HG02884 (cell line): ENCODE results near the gene LYL1.

Source experiments
- ATAC-seq: cut with Tn5 transposase; IDR thresholded peaks from one replicate; pipeline ENCODE4 v1.9.1; 2021; ENCODE audit warnings: mild to moderate bottlenecking, moderate library complexity; ENCODE audit not compliant: unreplicated experiment

LYL1 gene

DNA sequence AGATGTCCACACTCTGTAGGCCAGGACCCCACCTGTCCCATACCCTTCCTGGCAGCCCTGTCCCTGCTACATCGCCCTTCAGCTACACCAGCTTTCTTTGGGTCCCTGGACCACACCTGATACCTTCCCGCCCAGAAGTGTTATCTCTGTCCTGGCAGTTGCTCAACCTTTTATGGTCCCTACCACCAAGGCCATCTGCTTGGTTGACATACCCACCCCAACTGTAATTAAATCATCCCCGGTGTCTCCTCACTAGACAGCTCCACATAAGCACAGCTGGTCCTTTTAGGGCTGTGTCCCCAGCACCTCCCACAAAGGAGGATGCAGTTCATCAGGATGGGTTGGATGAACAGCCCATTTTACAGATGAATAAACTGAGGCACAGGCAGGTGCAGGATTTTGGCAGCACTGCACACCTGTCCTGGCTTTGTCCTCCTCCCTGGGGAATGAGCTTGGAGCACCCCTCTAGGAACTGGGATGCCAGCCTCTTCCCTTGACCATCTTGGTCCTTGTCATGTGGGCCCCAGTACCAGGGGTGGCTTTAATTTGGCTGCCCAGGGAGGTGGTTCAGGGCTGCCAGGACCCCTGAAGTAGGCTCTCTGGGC, 28.3 kb upstream of the LYL1 start:
- no peak for ATAC-seq

DNA sequence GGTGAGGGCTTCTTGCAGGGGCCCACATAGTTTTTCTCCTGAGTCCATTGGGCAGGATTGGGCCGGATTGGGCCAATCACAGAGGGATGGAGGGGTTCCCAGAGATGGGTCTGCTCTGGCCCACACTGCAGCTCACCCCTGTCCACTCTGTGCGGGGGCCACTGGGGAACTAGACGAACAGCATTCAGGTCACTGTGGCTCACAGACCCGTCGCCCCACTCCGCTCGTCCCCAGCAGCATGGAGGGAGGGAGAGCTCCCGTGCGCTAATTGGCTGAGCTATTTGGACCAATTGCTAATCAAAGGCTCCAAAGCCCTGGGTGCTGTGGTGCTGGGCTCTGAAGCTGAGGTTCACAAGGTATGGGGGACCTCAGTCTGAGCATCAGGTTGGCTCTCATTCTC, 26.7 kb upstream of the LYL1 start:
- ATAC-seq, result no peak

DNA sequence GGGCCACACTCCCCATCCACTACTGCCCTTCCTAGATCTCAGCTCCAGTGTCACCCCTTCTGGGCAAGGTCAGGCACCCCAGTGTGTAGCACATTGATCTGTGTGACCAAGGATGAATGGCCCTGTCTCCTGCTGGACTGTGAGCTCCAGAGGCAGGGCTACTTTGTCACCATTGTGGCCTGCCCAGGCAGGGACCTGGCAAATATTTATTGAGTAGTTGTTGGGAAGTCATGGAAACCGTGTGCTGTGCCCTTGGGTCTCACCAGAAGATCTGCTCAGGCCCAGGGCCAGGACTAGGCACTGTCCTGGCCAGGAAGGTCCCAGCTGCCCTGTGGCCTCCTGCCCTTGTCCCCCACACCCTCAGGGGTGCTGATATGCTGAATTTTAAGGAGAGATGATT, 25.9 kb upstream of the LYL1 start:
- no peak for ATAC-seq

DNA sequence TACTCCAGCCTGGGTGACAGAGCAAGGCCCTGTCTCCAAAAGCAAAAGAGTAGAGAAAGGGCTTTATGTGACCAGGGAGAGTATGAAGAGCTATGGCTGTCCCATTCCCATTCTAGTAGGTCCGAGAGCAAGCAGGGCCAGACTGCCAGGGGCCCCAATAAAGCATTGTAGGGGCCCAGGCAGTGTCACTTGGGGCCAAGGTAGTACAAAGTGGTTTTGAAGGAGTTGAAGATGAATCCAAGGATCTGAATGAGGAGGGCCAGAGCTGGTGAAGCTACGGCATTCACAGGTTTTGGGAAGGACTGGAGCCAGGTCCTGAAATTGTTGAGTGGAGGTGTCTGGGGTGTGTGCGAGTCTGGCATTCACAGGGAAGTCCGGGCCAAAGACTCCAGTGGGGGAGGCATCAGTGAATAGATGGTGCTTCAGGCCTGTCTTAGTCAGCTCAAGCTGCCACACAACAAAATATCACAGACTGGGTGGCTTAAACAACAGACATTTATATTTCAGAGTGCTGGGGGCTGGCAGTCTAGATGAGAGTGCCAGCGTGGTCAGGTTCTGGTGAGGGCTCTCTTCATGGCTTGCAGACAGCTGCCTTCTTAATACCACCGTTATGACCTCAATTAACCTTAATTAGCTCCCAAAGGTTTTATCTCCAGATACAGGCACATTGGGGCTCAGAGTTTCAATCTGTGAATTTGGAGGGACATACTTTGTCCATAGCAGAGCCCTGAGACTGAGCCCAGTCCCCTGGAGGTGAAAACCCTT, 25.3 kb upstream of the LYL1 start:
- no peak for ATAC-seq

DNA sequence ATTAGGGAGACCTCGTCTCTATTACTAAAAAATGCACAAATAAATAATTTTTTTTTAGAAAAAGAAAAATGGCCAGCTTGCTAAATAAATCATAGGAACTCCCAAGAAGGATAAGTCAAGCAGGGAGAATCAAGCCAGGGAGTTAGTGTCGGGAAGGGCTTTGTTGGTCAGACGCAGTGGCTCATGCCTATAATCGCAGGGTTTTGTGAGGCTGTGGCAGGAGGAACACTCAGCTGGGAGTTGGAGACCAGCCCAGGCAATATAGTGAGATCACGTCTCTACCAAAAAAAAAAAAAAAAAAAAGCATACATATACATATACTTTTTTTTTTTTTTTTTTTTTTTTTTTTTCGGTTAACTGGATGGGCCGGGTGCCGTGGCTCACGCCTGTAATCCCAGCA, 24.4 kb upstream of the LYL1 start:
- ATAC-seq, result no peak

DNA sequence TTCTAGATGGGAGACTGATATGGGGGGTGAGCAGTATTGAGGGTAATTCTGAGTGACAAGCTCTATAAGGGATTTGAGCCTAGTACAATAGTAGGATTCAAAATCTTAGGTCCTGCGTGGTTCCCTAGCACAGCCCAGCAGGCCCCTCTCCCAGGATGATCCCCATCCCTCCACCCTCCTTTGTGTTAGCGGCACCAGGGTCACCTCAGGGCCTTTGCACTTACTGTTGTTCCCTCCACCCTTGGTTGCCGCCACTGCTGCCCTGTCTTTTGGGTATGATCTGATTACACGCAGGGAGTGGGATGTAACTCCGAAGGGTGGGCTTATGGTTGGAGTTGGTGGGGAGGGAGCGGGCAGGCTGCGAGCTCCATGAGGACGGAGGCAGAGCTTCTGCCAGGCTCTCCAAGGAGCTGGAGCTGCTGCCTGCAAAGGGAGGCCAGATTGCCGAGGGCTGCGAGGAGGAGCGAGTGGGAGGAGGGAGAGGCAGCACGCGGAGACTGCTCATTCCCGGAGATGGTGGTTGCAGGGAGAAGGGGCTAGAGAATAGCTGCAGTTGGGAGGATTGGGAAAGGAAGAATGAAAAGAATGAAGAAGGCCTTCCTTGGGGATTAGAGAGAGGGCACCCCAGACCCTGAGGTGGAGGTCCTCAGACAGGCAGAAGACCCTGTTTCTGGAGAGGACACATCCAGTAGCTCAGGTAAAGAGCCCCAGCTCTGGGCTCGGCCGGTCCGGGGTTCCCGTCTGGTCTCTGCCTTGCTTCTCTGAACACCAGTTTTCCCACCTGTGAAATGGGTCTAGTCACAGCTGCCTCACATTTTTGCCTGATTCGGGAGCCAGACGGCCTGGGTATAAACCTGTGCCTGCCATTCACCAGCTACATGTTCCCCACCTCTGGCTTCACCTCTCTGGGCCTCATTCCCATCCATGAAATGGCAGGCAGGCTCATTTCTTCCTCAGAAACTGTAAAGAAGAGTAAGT, 20.6 kb upstream of the LYL1 start:
- ATAC-seq, result no peak

DNA sequence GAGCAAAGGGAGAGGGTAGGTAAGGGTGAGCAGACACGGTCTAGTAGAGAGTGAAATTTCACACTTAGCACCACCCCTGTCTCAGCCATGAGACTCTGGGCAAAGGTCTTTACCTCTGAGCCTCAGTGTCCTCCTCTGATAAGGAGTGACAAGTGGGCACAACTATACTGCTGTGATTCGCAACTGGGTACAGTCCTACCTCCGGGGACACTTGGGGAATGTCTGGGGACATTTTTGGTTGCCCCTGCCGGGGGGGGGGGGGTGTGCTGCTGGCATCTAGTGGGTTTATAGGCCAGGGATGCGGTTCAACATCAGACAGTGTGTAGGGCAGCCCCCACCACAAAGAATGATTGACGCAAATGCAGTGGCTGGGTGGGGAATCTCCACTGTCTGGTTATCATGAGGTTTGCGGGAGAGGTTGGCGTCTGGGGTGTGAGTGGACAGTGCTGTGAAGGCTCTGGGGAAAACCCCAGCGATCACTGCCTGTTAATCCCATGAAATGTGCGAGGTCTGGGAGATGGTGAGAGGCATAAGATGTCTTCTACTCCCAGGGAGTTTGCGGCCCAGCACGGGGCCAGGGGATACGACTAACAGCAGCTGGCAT, 19.7 kb upstream of the LYL1 start:
- no peak for ATAC-seq

DNA sequence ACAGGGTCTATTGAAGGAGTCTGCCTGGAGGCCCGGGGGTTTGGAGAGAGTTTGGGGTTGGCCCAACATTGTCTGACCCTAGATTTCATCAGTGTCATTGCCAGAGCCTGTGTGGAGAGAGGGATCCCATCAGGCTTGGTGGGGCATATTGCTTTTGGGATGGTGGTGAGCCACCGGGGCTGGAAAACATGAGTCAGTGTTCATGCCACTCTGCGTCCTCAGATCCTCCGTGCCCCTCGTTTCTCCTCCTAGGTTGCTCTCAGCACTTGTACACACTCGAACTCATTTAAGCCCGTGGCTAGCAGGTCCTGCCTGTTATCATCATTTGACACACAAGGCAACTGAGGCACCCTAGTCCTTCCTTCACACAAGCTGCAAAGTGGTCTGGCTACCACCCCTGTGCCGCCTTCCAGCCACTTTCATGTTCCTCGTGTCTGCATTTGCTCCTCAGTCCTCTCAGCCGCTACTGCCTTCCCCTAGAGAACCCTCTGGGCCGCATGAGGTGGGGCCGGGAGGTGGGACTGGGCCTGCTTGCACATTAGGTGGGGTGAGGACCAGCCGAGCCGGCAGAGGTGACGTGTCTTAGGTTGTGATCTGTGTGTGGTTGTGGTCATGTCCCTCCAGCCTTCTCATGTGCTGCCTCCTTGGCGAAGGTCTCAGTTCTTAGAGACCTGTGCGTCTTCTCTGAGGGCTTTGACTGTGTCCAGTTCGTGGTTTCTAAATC, 19.1 kb upstream of the LYL1 start:
- no peak for ATAC-seq

DNA sequence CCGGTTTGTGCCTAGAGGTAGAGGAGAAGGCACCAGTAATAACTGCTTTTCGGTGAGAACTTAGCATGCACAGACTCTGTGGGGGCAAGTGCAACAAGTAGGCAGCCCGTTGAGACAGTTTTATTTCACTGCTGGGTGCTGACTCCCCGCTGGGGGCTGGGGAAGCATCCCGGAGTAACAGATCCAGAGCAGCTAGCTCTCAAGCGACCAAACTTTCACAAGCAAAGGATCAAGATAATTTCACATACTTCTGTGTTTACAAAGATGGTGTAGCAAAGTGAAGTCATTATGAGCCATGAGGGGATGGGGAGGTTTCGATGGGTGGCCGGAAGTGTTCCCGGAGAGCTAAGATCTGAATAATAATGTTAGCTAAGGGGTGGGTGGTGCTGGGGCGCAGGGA, 18.2 kb upstream of the LYL1 start:
- no peak for ATAC-seq

DNA sequence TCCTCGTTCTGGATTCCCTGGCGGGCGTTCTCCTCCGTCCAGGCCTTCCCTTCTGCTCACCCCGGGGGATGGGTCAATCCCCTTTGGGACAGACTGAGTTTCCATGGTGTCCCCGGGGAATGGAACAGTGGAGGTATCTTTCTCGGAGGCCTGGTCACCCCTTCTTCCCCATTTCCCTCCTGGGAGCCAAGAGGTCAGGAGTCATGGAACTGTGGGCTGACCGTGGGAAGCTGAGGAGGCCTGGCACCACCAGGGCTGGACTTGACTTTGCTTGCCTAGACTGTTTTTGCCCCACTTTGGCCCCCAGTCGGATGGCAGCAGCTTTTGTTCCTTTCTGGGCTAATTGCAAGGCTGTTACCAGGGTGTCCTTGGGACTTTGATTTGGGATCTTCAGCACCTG, 17.4 kb upstream of the LYL1 start:
- no peak for ATAC-seq

DNA sequence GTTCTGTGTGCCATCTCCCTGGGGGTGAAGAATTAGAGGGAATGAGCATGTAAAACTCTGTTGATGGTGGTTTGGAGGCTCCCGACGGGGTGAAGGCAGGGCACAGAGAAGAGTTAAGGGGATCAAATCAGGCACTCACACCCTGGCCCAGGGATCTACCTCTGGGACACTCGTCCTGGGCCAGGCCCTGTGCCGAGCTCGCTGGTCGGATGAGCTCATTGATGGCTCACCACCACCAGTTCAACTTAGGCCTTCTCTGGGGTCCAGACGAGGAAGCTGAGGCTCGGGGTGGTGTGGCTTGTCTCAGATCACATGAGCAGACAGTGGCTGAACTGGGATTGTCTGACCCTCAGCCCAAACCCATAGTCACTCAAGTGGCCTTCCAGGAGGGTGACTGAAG, 17.0 kb upstream of the LYL1 start:
- no peak for ATAC-seq

DNA sequence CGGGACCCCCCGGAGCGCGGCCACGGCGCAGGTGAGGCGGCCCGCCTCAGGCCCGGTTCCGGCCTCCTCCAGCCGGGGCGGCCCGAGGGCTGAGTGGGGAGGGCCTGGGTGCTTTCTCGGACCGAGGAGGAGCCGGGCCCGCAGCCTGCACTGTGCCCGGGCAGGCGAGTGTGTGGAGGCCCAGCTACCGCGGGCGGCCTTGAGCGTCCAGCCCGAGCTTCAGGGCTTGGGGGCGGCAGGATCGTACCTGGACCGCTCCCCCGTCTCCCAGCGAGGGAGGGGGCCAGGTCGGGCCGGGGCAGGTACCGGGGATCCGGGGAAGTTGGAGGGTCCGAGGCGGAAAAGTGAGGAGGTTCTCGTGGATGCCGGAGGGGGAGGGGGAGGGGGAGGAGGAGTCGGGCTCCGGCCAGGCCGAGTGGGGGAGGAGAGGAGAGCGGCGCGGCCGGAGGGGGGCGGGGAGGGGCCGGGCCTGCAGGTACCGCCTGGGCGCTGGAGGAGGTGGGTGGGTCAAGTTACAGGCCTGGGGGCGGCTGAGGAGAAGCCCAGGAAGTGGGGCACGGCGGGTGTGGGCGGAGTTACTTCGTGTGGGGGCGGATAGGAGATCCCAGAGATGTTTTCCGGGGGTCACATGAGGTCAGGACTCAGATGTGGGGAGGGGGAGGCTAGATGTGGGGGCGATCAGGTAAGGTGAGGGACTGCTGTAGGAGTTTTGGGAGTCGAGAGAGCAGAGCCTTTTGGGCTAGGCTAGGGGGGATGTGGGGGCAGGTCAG, 16.0 kb upstream of the LYL1 start:
- peak; percentile 3 for ATAC-seq

DNA sequence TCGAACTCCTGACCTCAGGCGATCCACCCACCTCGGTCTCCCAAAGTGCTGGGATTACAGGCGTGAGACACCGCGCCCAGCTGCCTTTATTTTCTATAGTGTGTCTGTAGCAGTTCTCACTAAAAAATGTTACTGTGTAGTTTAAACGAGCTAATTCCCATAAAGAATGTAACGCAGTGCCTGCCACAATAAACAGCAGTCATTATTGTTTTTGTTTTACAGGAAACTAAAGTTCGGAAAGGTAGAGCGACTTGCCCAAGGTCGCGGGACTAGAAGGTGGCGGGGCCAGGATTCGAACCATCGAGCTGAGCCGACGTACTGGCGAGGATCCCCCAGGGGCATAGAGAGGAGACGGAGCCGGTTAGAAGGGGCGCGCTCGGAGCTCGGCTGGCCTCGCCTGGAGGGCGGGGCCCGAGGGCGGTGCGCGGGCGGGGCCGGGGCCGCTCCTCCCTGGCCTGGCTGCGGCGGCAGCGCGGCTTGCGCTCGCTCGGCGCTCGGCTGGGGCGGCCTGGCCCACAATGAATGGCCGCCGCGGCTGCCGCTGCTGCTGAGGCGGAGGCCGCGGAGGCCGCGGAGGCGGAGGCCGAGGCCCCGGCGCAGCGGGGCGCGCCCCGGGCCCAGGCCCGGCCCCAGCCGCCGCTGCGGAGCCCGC, 15.2 kb upstream of the LYL1 start, which contains the start of gene NACC1:
TSS of gene NACC1 (plus strand) at position 493 of the 652 bp plus-strand sequence. CDS start 16,944 bp downstream, outside the sequence.
- peak; percentile 51 for ATAC-seq

DNA sequence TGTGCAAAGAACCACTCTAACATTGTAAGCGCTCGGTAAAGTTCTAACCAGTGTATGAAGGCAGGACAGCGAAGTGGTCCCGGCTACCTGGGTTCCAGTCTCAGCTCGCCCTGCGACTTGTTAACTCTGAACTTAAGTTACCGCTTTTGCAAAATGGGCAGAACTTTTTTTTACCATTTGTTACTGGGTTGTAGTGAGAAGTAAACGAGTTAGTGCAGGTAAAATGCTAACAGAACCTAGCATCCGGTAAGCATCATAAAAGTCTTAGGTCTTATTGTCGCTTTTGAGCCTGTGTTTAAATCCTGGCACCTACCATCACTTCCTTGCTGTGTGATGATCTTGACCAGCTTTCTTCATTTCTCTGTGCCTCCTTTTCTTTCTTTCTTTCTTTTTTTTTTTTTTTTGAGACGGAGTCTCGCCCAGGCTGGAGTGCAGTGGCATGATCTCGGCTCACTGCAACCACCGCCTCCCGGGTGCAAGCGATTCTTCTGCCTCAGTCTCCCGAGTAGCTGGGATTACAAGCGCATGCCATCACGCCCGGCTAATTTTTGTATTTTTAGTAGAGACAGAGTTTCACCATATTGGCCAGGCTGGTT, 14.6 kb upstream of the LYL1 start:
- no peak for ATAC-seq

DNA sequence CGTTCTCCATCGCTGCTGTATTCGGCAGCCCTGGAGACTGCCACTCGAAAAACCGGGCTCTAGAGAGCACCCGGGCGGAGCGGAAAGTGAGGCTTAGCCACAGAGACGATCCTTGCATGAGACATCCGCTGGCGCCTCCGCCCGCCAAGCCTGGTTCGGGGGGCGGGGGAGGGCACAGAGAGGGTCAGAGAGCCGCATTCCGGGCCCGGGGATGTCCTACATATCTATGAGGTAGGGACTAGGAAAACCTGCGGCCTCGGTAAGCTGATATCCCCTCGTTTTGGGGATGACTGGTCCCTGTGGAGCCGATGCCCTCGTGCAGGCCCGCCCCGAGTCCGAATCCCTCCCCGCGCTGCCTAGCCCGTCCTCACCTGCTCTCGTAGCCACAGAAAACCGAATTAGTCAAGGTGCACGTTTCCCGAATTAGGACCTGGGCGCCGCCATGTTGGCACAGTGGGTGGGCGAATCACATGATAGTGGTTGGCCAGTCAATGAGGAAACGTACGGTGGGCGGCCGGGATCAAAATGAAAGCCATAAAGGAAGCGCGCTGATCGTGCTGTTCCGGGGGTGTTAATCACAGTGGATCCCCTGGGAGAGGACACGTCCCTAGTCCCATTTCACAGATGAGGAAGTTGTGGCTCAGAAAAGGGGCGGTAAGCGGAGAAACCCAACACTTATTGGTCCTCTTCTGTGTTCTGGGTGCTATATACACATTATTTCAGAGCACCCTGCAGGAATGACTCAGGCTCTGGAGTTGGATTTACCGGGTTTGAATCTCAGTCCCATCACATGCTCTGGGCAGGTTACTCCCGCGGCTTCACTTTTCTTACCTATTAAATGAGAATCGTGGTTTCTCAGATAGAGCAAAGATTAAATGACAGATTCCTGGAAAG, 13.9 kb upstream of the LYL1 start, which contains the start of gene TRMT1:
TSS of gene TRMT1 (minus strand) at position 459 of the 894 bp plus-strand sequence. CDS start at position 118, 341 bp downstream.
- ATAC-seq, result no peak

DNA sequence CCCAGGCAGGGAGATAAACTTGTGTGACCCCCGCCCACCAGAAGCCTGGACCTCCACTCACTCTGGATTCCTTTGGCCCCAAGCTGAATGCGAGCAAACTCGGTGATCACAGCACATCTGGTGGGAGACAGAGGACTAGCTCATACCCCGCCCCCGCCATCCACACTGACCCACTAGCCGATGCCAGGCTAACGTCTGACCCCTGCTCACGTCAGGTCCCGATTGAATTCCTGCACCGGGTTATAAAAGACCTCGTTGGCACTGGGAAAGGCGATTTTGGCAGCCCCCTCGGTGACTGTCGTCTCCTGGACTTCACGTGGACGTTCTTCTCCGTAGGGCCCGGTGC, 13.3 kb upstream of the LYL1 start:
- no peak for ATAC-seq

DNA sequence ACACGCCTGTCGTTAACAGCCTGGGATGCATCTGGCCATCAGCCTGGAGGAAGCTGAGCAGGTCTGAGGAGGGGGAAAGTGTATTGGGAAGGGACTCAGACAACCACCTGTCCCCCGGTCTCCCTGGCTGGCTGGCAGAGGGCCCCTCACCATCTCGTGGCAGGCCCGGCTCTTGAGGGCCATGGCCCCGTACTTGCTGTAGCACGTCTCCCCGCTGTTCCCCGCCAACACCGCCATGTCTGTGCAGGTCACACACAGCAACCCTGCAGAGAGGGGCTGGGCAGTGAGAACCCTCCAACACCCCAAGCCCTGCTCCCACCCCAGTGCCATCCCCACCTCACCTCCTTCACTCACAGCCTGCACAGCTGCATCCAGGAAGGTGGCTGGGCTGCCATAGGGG, 9.9 kb upstream of the LYL1 start:
- ATAC-seq, result no peak

DNA sequence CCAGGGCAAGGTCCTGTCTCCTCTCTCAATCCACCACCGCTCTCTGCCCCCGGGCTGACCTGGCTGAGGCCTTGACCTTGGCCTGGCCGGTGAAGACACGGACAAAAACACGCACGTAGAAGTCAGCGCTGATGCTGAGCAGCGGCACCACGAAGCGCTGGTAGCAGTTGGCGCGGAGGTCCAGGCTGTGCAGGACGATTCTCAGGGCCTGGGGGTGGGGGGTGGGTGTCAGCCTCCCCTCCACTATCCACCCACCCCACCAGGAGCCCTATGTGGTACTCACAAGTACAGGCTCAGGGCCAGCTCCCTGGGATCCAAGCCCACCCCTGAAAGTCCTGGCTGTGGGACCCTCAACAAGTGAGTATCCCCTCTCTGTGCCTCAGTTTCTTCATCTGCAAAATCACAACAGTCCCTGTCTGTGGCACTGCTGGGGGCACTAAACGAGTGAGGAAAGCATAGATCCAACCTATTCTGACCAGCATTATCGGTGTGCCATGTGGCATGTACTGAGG, 7.5 kb upstream of the LYL1 start:
- no peak for ATAC-seq
